Natural killer cell treated with Interleukin-12 subunit alpha and Interleukin-12 subunit beta and Interleukin-15 and Interleukin-18, amount 100 ng/mL, for 72 hours (primary cell): ENCODE measurements around the gene MKX. TPM values are rescaled to one million over a fixed set of nuclear protein-coding genes. Genes with fewer than 3 reads are reported as not detected.
"Not testable (repeated sequence)": the region's sequence is repeated elsewhere in the genome, so short reads cannot be mapped to it uniquely, and the experiment has no call there.

Experiments
- ATAC-seq, 2 donors: fragments of 150-1000 bp; cut with Tn5 transposase in 1 of 2; sonication (Bioruptor Pico), chemical (Tn5 transposase) in 1 of 2; 2 replicates each; pipeline ENCODE4 v1.10.0; 2021
- DNase-seq: peaks from one replicate; pipeline ENCODE4 v3.0.0; 2022; ENCODE audit warnings: low spot score
- H3K27ac Mint-ChIP-seq, 2 donors: 1 replicate in 1 of 2; 2 replicates in 1 of 2; pipeline ENCODE4 v1.8.0; 2022; ENCODE audit warnings: mixed read lengths in 2 of 2, mild to moderate bottlenecking in 1 of 2, moderate library complexity in 1 of 2
- H3K27me3 Mint-ChIP-seq, 2 donors: 1 replicate in 1 of 2; 2 replicates in 1 of 2; pipeline ENCODE4 v1.8.0; 2022; ENCODE audit warnings: mixed read lengths in 2 of 2
- H3K36me3 Mint-ChIP-seq: one replicate; pipeline ENCODE4 v1.8.0; 2022; ENCODE audit warnings: mixed read lengths
- H3K4me1 Mint-ChIP-seq, 2 donors: 1 replicate in 1 of 2; 2 replicates in 1 of 2; pipeline ENCODE4 v1.8.0; 2022; ENCODE audit warnings: low read depth in 2 of 2, mixed read lengths in 2 of 2, mild to moderate bottlenecking in 1 of 2
- H3K4me3 Mint-ChIP-seq: one replicate; pipeline ENCODE4 v1.8.0; 2022; ENCODE audit warnings: mixed read lengths
- H3K9me3 Mint-ChIP-seq: 2 replicates; pipeline ENCODE4 v1.8.0; 2022; ENCODE audit warnings: mixed read lengths
- total RNA-seq, 2 donors: library from RNA; stranded (reverse); gene quantifications; one replicate each; pipeline ENCODE4 v1.2.3, GENCODE V29; 2022

The MKX gene
- total RNA-seq, 2 donors from 2014 or later, result 0.86 TPM; not detected in 1

GRCh38 chr10:27695088-27695487, 50.5 kb downstream of the MKX start:
- no peaks in the 10 kb centered on the region for H3K9me3 Mint-ChIP-seq
- ATAC-seq (no peak), DNase-seq (no peak)
- H3K27me3 Mint-ChIP-seq, result peaks cover 23 to 39% of the 10 kb centered on the region in 2 donors
- no peaks in the 10 kb centered on the region for H3K36me3 Mint-ChIP-seq
- H3K4me1 Mint-ChIP-seq, result no peaks in the 10 kb centered on the region
- H3K27ac Mint-ChIP-seq, result no peak overlapping the region
- H3K4me3 Mint-ChIP-seq, result no peak overlapping the region

- no peak overlapping the region for H3K27ac Mint-ChIP-seq
- H3K4me3 Mint-ChIP-seq, result no peak overlapping the region
- H3K36me3 Mint-ChIP-seq, result no peaks in the 10 kb centered on the region
- ATAC-seq (peak in 1 of 2 donors; percentile 20), DNase-seq (no peak)
- no peaks in the 10 kb centered on the region for H3K4me1 Mint-ChIP-seq
- H3K27me3 Mint-ChIP-seq, result peaks cover 19 to 42% of the 10 kb centered on the region in 2 donors
- H3K9me3 Mint-ChIP-seq, result no peaks in the 10 kb centered on the region
Observed at GRCh38 chr10:27692663-27693062, 53.0 kb downstream of the MKX start.

- peaks cover 14 to 36% of the 10 kb centered on the region in 2 donors for H3K27me3 Mint-ChIP-seq
- H3K9me3 Mint-ChIP-seq, result no peaks in the 10 kb centered on the region
- no peak overlapping the region for H3K27ac Mint-ChIP-seq
- H3K4me3 Mint-ChIP-seq, result no peak overlapping the region
- no peaks in the 10 kb centered on the region for H3K4me1 Mint-ChIP-seq
- no peaks in the 10 kb centered on the region for H3K36me3 Mint-ChIP-seq
- DNase-seq (no peak), ATAC-seq (no peak)
Observed at GRCh38 chr10:27688991-27689390, 56.6 kb downstream of the MKX start.

GRCh38 chr10:27688276-27688675, 57.3 kb downstream of the MKX start:
- Mint-ChIP-seq H3K4me1 (no peaks in the 10 kb centered on the region), H3K27me3 (peaks cover 14 to 31% of the 10 kb centered on the region in 2 donors), H3K4me3 (no peak overlapping the region), H3K9me3 (no peaks in the 10 kb centered on the region), H3K27ac (no peak overlapping the region), H3K36me3 (no peaks in the 10 kb centered on the region)
- DNase-seq, result no peak
- ATAC-seq, result no peak

GRCh38 chr10:27687743-27688142, 57.9 kb downstream of the MKX start:
- ATAC-seq (no peak), DNase-seq (no peak)
- Mint-ChIP-seq H3K4me3 (no peak overlapping the region), H3K36me3 (no peaks in the 10 kb centered on the region), H3K27ac (no peak overlapping the region), H3K4me1 (no peaks in the 10 kb centered on the region), H3K27me3 (peaks cover 11 to 27% of the 10 kb centered on the region in 2 donors), H3K9me3 (no peaks in the 10 kb centered on the region)

- ATAC-seq (no peak), DNase-seq (no peak)
- H3K4me1 Mint-ChIP-seq, result no peaks in the 10 kb centered on the region
- no peak overlapping the region for H3K4me3 Mint-ChIP-seq
- no peak overlapping the region for H3K27ac Mint-ChIP-seq
- peaks cover 11 to 27% of the 10 kb centered on the region in 2 donors for H3K27me3 Mint-ChIP-seq
- H3K36me3 Mint-ChIP-seq, result no peaks in the 10 kb centered on the region
- H3K9me3 Mint-ChIP-seq, result no peaks in the 10 kb centered on the region
Observed at GRCh38 chr10:27687326-27687725, 58.3 kb downstream of the MKX start.

- Mint-ChIP-seq H3K9me3 (no peaks in the 10 kb centered on the region), H3K4me1 (no peaks in the 10 kb centered on the region), H3K4me3 (no peak overlapping the region), H3K36me3 (no peaks in the 10 kb centered on the region), H3K27ac (no peak overlapping the region), H3K27me3 (peaks cover 8 to 27% of the 10 kb centered on the region in 2 donors)
- ATAC-seq (no peak), DNase-seq (no peak)
Observed at GRCh38 chr10:27685681-27686080, 59.9 kb downstream of the MKX start.

GRCh38 chr10:27683226-27683625, 62.4 kb downstream of the MKX start:
- ATAC-seq, result no peak
- Mint-ChIP-seq H3K27me3 (peaks cover 12 to 29% of the 10 kb centered on the region in 2 donors), H3K27ac (no peak overlapping the region), H3K9me3 (no peaks in the 10 kb centered on the region), H3K4me3 (no peak overlapping the region), H3K36me3 (no peaks in the 10 kb centered on the region), H3K4me1 (no peaks in the 10 kb centered on the region)
- no peak for DNase-seq

- H3K9me3 Mint-ChIP-seq, H3K4me1 Mint-ChIP-seq, ATAC-seq, H3K36me3 Mint-ChIP-seq, H3K4me3 Mint-ChIP-seq, H3K27ac Mint-ChIP-seq, DNase-seq: not testable (repeated sequence)
- peaks cover 8 to 29% of the 10 kb centered on the region in 2 donors for H3K27me3 Mint-ChIP-seq
Observed at GRCh38 chr10:27681795-27682194, 63.8 kb downstream of the MKX start.

- no peaks in the 10 kb centered on the region for H3K4me1 Mint-ChIP-seq
- peaks cover 8 to 23% of the 10 kb centered on the region in 2 donors for H3K27me3 Mint-ChIP-seq
- ATAC-seq (no peak), DNase-seq (no peak)
- no peaks in the 10 kb centered on the region for H3K36me3 Mint-ChIP-seq
- H3K27ac Mint-ChIP-seq, result no peak overlapping the region
- no peaks in the 10 kb centered on the region for H3K9me3 Mint-ChIP-seq
- H3K4me3 Mint-ChIP-seq, result no peak overlapping the region
Observed at GRCh38 chr10:27680691-27681605, 64.7 kb downstream of the MKX start.

GRCh38 chr10:27680006-27680557, 65.5 kb downstream of the MKX start:
- ATAC-seq (no peak), DNase-seq (no peak)
- no peaks in the 10 kb centered on the region for H3K36me3 Mint-ChIP-seq
- no peaks in the 10 kb centered on the region for H3K4me1 Mint-ChIP-seq
- H3K9me3 Mint-ChIP-seq, result no peaks in the 10 kb centered on the region
- H3K4me3 Mint-ChIP-seq, result no peak overlapping the region
- no peak overlapping the region for H3K27ac Mint-ChIP-seq
- peaks cover 8 to 19% of the 10 kb centered on the region in 2 donors for H3K27me3 Mint-ChIP-seq

GRCh38 chr10:27679369-27679912, 66.2 kb downstream of the MKX start:
- H3K9me3 Mint-ChIP-seq, result no peaks in the 10 kb centered on the region
- no peaks in the 10 kb centered on the region for H3K36me3 Mint-ChIP-seq
- H3K4me1 Mint-ChIP-seq, result no peaks in the 10 kb centered on the region
- peaks cover 8 to 19% of the 10 kb centered on the region in 2 donors for H3K27me3 Mint-ChIP-seq
- DNase-seq, result no peak
- no peak overlapping the region for H3K4me3 Mint-ChIP-seq
- ATAC-seq, result no peak
- H3K27ac Mint-ChIP-seq, result no peak overlapping the region

GRCh38 chr10:27678166-27678565, 67.5 kb downstream of the MKX start:
- Mint-ChIP-seq H3K27me3 (peaks cover 8 to 19% of the 10 kb centered on the region in 2 donors), H3K27ac (no peak overlapping the region), H3K4me1 (no peaks in the 10 kb centered on the region), H3K4me3 (no peak overlapping the region), H3K36me3 (no peaks in the 10 kb centered on the region), H3K9me3 (no peaks in the 10 kb centered on the region)
- ATAC-seq, result no peak
- DNase-seq, result no peak

- Mint-ChIP-seq H3K9me3 (no peaks in the 10 kb centered on the region), H3K27ac (no peak overlapping the region), H3K36me3 (no peaks in the 10 kb centered on the region), H3K4me3 (no peak overlapping the region), H3K4me1 (no peaks in the 10 kb centered on the region), H3K27me3 (peaks cover 0 to 8% of the 10 kb centered on the region in 2 donors)
- no peak for ATAC-seq
- DNase-seq, result no peak
Observed at GRCh38 chr10:27673065-27673464, 72.6 kb downstream of the MKX start.
